CD4-positive, alpha-beta T cell (primary cell): ENCODE data around the gene SLC12A9. TPM values are rescaled to one million over a fixed set of nuclear protein-coding genes. Genes with fewer than 3 reads are reported as not detected.
"Not testable (repeated sequence)": the region's sequence is repeated elsewhere in the genome, so short reads cannot be mapped to it uniquely, and the experiment has no call there.

ENCODE experiments used
- ATAC-seq: fragments of 200-7000 bp; cut with Tn5 transposase; one replicate; pipeline ENCODE4 v1.10.0; 2022; ENCODE audit warnings: mild to moderate bottlenecking; ENCODE audit not compliant: poor library complexity
- CTCF ChIA-PET: fragments of 350-600 bp; sonication (Branson Sonifier 250); formaldehyde crosslinking; loops from one replicate; lab custom pipeline; 2021; ENCODE audit warnings: antibody characterized with exemption, inconsistent platforms; lab: Charles Lee
- POLR2A ChIA-PET: fragments of 350-600 bp; sonication (Branson Sonifier 250); formaldehyde crosslinking; loops from one replicate; lab custom pipeline; 2021; ENCODE audit warnings: antibody characterized with exemption, inconsistent platforms; lab: Charles Lee
- DNase-seq, 14 experiments: peaks; one replicate each; pipeline ENCODE4 v3.0.0-alpha.2; 2013 to 2020; ENCODE audit warnings: mixed read lengths in 2 of 14
- H3K27ac ChIP-seq, 2 donors: one replicate each; pipeline versions ENCODE4 v1.5.1 to v1.7.0; 2013; ENCODE audit warnings: low read length in 2 of 2, low read depth in 1 of 2, mild to moderate bottlenecking in 1 of 2
- H3K27me3 ChIP-seq, 2 experiments: 1 replicate in 1 of 2; 2 replicates in 1 of 2; pipeline versions ENCODE4 v1.6.1 to v1.7.0; 2013; ENCODE audit warnings: low read length in 2 of 2, control low read depth in 1 of 2, mild to moderate bottlenecking in 1 of 2, moderate library complexity in 1 of 2; ENCODE audit not compliant: insufficient read depth in 2 of 2, control insufficient read depth in 1 of 2
- H3K36me3 ChIP-seq: one replicate; pipeline ENCODE4 v1.6.1; 2013; ENCODE audit warnings: low read length, control low read depth; ENCODE audit not compliant: insufficient read depth
- H3K4me1 ChIP-seq: one replicate; pipeline ENCODE4 v1.6.1; 2013; ENCODE audit warnings: low read length, control low read depth; ENCODE audit not compliant: insufficient read depth
- H3K4me3 ChIP-seq: one replicate; pipeline ENCODE4 v1.5.1; 2013; ENCODE audit warnings: mild to moderate bottlenecking, low read length, moderate library complexity
- H3K9me3 ChIP-seq, 2 experiments: 1 replicate in 1 of 2; 2 replicates in 1 of 2; pipeline versions ENCODE4 v1.6.1 to v1.7.0; 2013; ENCODE audit warnings: low read length in 2 of 2, mild to moderate bottlenecking in 2 of 2, control low read depth in 1 of 2, moderate library complexity in 1 of 2; ENCODE audit not compliant: control insufficient read depth in 1 of 2, insufficient read depth in 1 of 2
- H3K27ac Mint-ChIP-seq: one replicate; pipeline ENCODE4 v1.8.0; 2020; ENCODE audit warnings: mixed read lengths
- H3K27me3 Mint-ChIP-seq: one replicate; pipeline ENCODE4 v1.8.0; 2021; ENCODE audit warnings: mixed read lengths
- H3K36me3 Mint-ChIP-seq: one replicate; pipeline ENCODE4 v1.8.0; 2021; ENCODE audit warnings: low read depth, mixed read lengths
- H3K4me1 Mint-ChIP-seq: one replicate; pipeline ENCODE4 v1.8.0; 2021; ENCODE audit warnings: low read depth, mixed read lengths
- H3K4me3 Mint-ChIP-seq: one replicate; pipeline ENCODE4 v1.8.0; 2020; ENCODE audit warnings: mild to moderate bottlenecking, mixed read lengths
- H3K9me3 Mint-ChIP-seq: one replicate; pipeline ENCODE4 v1.8.0; 2020; ENCODE audit warnings: mixed read lengths
- CTCF ChIP-seq: fragments of 200-600 bp; IDR thresholded peaks from one replicate; pipeline ENCODE4 v1.8.0; 2022; ENCODE audit warnings: antibody characterized with exemption, mild to moderate bottlenecking
- intact Hi-C, 2 experiments: fragments of 100-400 bp; cut with DNase I in 1 of 2; cut with micrococcal nuclease in 1 of 2; formaldehyde crosslinking; loops; one replicate each; pipeline versions ENCODE4 v1.15.1 to v1.9.0; 2023 to 2025; cut with DNase I, micrococcal nuclease
- total RNA-seq, 174 experiments: library from RNA in 2 of 174; stranded (reverse) in 2 of 174; gene quantifications; one replicate each; pipeline ENCODE4 v1.2.3 and lab custom pipeline; 2021 to 2026

The SLC12A9 gene
- total RNA-seq, 2 experiments from 2014 or later, result 26.3 to 28.2 TPM

GRCh38 chr7:100901921-100902332, 49.4 kb downstream of the SLC12A9 start:
- Histone ChIP-seq H3K4me1 (peaks cover 3% of the 10 kb centered on the region), H3K9me3 (no peaks in the 10 kb centered on the region), H3K4me3 (no peak overlapping the region), H3K36me3 (no peaks in the 10 kb centered on the region), H3K27me3 (peaks cover 7 to 19% of the 10 kb centered on the region in 2 experiments), H3K27ac (no peak overlapping the region)
- H3K4me1 Mint-ChIP-seq, result no peaks in the 10 kb centered on the region
- H3K9me3 Mint-ChIP-seq, result no peaks in the 10 kb centered on the region
- H3K36me3 Mint-ChIP-seq, result no peaks in the 10 kb centered on the region
- peaks cover 34% of the 10 kb centered on the region for H3K27me3 Mint-ChIP-seq
- no peak overlapping the region for H3K27ac Mint-ChIP-seq
- ChIA-PET POLR2A (no interaction called here), CTCF (interaction anchor here (0.6 kb wide), 1 partner anchor 9 kb away, joined by 3 read pairs; no protein-coding TSS in a partner anchor)
- no peak for TF ChIP-seq CTCF
- no peak for DNase-seq
- no peak overlapping the region for H3K4me3 Mint-ChIP-seq
- ATAC-seq, result no peak
- intact Hi-C loops, result no loop called here

DNA sequence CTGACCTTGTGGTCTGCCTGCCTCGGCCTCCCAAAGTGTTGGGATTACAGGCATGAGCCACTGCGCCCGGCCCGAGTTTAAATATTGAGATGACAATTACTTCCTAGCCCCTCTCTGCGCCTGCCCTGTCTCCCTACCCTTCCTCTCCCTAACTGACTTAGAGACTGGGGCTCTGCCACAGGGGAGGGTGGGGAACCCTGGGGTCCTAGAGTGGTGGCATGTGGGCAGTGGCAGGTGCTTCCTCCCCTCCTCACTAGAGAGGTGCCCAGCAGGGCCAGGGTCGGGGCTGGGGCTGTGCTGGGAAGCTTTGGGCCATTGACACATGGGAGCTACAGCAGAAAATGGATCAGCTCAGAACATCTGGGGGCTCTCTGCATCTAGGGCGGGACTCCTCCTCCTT, 50.1 kb downstream of the SLC12A9 start:
- no peak overlapping the region for H3K4me3 ChIP-seq

DNA sequence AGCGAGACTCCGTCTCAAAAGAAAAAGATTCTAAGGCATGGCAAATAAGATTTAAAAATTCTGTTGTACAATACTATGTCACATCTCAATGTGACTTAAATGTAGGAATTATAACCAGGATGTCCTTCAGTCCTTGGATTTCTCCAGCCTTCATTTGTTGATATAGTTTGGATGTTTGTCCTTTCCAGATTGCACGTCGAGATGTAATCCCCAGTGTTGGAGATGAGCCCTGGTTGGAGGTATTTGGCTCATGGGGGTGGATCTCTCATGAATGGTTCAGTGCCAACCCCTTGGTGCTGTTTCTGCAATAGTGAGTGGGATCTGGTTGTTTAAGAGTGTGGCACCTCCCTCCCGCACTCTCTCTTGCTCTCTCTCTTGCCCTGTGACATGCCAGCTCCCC, 56.0 kb downstream of the SLC12A9 start:
- H3K4me3 Mint-ChIP-seq, result no peak overlapping the region
- Histone ChIP-seq H3K4me3 (no peak overlapping the region), H3K4me1 (no peaks in the 10 kb centered on the region), H3K27me3 (peaks cover 2 to 4% of the 10 kb centered on the region in 2 experiments), H3K9me3 (no peaks in the 10 kb centered on the region), H3K36me3 (no peaks in the 10 kb centered on the region), H3K27ac (no peak overlapping the region)
- TF ChIP-seq CTCF, result no peak
- DNase-seq (no peak), ATAC-seq (no peak)
- peaks cover 13% of the 10 kb centered on the region for H3K27me3 Mint-ChIP-seq
- no peak overlapping the region for H3K27ac Mint-ChIP-seq
- no peaks in the 10 kb centered on the region for H3K4me1 Mint-ChIP-seq
- POLR2A ChIA-PET, result no interaction called here
- H3K36me3 Mint-ChIP-seq, result no peaks in the 10 kb centered on the region
- no peaks in the 10 kb centered on the region for H3K9me3 Mint-ChIP-seq
- intact Hi-C loops, result no loop called here
- CTCF ChIA-PET, result no interaction called here

More for the DNA sequence above, 50.1 kb downstream of the SLC12A9 start:
- DNase-seq (no peak), ATAC-seq (no peak)
- Mint-ChIP-seq H3K36me3 (no peaks in the 10 kb centered on the region), H3K27ac (no peak overlapping the region), H3K27me3 (peaks cover 28% of the 10 kb centered on the region), H3K9me3 (no peaks in the 10 kb centered on the region), H3K4me3 (no peak overlapping the region), H3K4me1 (no peaks in the 10 kb centered on the region)
- ChIA-PET POLR2A (no interaction called here), CTCF (no interaction called here)
- intact Hi-C loops, result no loop called here
- no peaks in the 10 kb centered on the region for H3K36me3 ChIP-seq
- no peaks in the 10 kb centered on the region for H3K9me3 ChIP-seq
- no peak for TF ChIP-seq CTCF
- peaks cover 2 to 12% of the 10 kb centered on the region in 2 experiments for H3K27me3 ChIP-seq
- no peak overlapping the region for H3K27ac ChIP-seq
- no peaks in the 10 kb centered on the region for H3K4me1 ChIP-seq

DNA sequence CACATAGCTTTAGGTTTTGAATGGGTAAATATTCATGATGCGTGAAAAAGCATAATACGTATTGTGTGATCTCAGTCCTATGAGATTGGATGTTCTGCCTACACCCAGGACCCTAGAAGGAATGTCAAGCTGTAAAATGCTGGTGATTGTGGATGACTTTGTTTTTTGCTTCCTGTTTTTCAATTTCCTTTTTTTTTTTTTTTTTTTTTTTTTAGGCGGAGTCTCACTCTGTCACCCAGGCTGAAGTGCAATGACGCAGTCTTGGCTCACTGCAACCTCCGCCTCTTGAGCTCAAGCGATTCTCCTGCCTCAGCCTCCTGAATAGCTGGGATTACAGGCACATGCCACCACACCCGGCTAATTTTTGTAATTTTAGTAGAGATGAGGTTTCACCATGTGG, 57.9 kb downstream of the SLC12A9 start:
- H3K36me3 Mint-ChIP-seq, intact Hi-C loops, H3K9me3 ChIP-seq, H3K27me3 ChIP-seq, H3K4me1 ChIP-seq, H3K4me3 ChIP-seq, H3K27ac Mint-ChIP-seq, H3K36me3 ChIP-seq, ATAC-seq, H3K9me3 Mint-ChIP-seq, H3K4me1 Mint-ChIP-seq, POLR2A ChIA-PET, H3K4me3 Mint-ChIP-seq: not testable (repeated sequence)
- peak overlapping the region in 1 of 2 donors; percentile 7 for H3K27ac ChIP-seq
- peak in 2 of 14 experiments; percentile 38 to 42 for DNase-seq
- peaks cover 21% of the 10 kb centered on the region for H3K27me3 Mint-ChIP-seq
- CTCF ChIA-PET, result interaction anchor here (0.6 kb wide), 1 partner anchor 9 kb away, joined by 3 read pairs; no protein-coding TSS in a partner anchor
